ENCODE data around the gene MICAL2. TPM values are rescaled to one million over a fixed set of nuclear protein-coding genes. Genes with fewer than 3 reads are reported as not detected.

Gene MICAL2
- total and polyA plus RNA-seq, 2 donors (not counting 1 experiment from before 2014, with no cell fraction given), result 0.32 to 0.40 TPM

DNA sequence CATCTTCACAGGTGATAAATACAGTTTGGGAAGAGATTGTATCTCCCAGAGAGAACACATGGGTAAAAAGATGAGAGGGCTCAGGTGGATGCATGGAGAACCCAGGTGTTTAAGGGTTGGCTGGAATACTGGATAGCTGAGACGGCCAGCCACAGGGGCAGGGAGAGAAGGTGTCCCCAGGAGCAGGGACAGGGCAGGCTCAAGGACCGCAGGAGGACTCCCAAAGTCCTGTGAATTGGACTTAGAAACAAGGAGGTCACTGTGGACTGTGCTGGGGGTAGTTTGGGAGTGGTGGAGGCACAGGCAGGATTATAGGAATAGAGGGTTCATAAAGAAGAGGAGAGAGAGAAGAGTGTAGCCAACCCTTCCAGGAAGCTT lies 163.2 kb downstream of the MICAL2 start:
- Mint-ChIP-seq H3K4me1 (no peaks in the 10 kb centered on the region), H3K9me3 (ENCODE audit: insufficient read depth) (no peaks in the 10 kb centered on the region), H3K27me3 (no peaks in the 10 kb centered on the region), H3K27ac (no peak overlapping the region), H3K4me3 (no peak overlapping the region)
- ATAC-seq (ENCODE audit: low read depth) (no peak), DNase-seq (no peak)
- Histone ChIP-seq H3K4me2 (replicated peaks; ENCODE audit: low read depth, low read length, poor library complexity, severe bottlenecking) (no peak overlapping the region), H2AFZ (ENCODE audit: insufficient read depth, low read depth, low read length, poor library complexity, severe bottlenecking) (no peak overlapping the region), H3K9ac (ENCODE audit: low read length) (no peak overlapping the region), H4K20me1 (ENCODE audit: control insufficient read depth, insufficient read depth, low read length, poor library complexity, severe bottlenecking) (no peaks in the 10 kb centered on the region), H3K36me3 (replicated peaks in 1 of 2; ENCODE audit: control extremely low read depth in 1 of 2, control insufficient read depth in 1 of 2, extremely low read depth in 1 of 2, insufficient read depth in 2 of 2, low read length in 1 of 2) (no peaks in the 10 kb centered on the region), H3K79me2 (ENCODE audit: control insufficient read depth, insufficient read depth, low read length) (no peaks in the 10 kb centered on the region), H3K4me3 (ENCODE audit: control extremely low read depth in 1 of 5, extremely low read depth in 1 of 5, insufficient read depth in 1 of 5, low read depth in 2 of 5, low read length in 4 of 5) (no peak overlapping the region), H3K27me3 (replicated peaks in 1 of 4; ENCODE audit: control extremely low read depth in 1 of 4, control insufficient read depth in 3 of 4, insufficient read depth in 4 of 4, low read length in 3 of 4) (no peaks in the 10 kb centered on the region), H3K27ac (ENCODE audit: low read length in 2 of 2) (no peak overlapping the region), H3K9me3 (ENCODE audit: control extremely low read depth in 1 of 3, control insufficient read depth in 2 of 3, insufficient read depth in 1 of 3, low read length in 2 of 3) (no peaks in the 10 kb centered on the region), H3K4me1 (ENCODE audit: control insufficient read depth in 2 of 2, insufficient read depth in 2 of 2, low read length in 2 of 2) (no peaks in the 10 kb centered on the region)
- POLR2A ChIA-PET, result no interaction called here
- 84% methylated on average over 2 of the region's 2 CpGs for WGBS (ENCODE audit: insufficient coverage)
- intact Hi-C loops (cut with micrococcal nuclease), result no loop called here
- TF ChIP-seq, protein P1, sequence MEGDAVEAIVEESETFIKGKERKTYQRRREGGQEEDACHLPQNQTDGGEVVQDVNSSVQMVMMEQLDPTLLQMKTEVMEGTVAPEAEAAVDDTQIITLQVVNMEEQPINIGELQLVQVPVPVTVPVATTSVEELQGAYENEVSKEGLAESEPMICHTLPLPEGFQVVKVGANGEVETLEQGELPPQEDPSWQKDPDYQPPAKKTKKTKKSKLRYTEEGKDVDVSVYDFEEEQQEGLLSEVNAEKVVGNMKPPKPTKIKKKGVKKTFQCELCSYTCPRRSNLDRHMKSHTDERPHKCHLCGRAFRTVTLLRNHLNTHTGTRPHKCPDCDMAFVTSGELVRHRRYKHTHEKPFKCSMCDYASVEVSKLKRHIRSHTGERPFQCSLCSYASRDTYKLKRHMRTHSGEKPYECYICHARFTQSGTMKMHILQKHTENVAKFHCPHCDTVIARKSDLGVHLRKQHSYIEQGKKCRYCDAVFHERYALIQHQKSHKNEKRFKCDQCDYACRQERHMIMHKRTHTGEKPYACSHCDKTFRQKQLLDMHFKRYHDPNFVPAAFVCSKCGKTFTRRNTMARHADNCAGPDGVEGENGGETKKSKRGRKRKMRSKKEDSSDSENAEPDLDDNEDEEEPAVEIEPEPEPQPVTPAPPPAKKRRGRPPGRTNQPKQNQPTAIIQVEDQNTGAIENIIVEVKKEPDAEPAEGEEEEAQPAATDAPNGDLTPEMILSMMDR (IDR thresholded peaks at IDR 0.05), result no peak
- TF ChIP-seq EZH2 (IDR thresholded peaks at IDR 0.05; ENCODE audit: borderline replicate concordance, insufficient read depth, low read depth, low read length, poor library complexity, severe bottlenecking), result no peak
- CTCF ChIA-PET, result interaction anchor here (1.1 kb wide), 1 partner anchor 11 kb away, joined by 3 read pairs; no protein-coding TSS in a partner anchor

DNA sequence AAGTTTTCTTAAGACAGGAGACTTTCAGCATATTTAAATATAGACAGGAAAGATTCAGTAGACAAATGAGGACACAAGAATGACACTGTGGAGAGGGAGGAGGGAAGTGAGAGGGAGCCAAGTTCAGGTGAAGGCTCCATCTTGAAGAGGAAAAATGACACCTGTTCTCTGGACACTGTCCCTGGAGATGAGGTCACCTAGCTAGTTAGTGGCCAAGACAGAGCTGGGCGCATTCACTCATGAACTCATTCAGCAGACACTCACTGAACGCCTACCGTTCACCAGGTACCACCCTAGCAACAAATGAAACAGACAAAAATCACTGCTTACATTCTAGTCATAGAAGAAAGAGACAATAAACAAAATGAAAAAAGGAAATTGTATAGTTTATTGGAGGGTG lies 163.7 kb downstream of the MICAL2 start:
- H3K4me3 ChIP-seq (ENCODE audit: control extremely low read depth in 1 of 5, extremely low read depth in 1 of 5, insufficient read depth in 1 of 5, low read depth in 2 of 5, low read length in 4 of 5), result no peak overlapping the region
- POLR2A ChIA-PET, result no interaction called here
- TF ChIP-seq EZH2 (IDR thresholded peaks at IDR 0.05; ENCODE audit: borderline replicate concordance, insufficient read depth, low read depth, low read length, poor library complexity, severe bottlenecking), result no peak
- TF ChIP-seq, protein P1 (IDR thresholded peaks at IDR 0.05), result no peak
- no peak for ATAC-seq (ENCODE audit: low read depth)
- H3K4me1 ChIP-seq (ENCODE audit: control insufficient read depth in 2 of 2, insufficient read depth in 2 of 2, low read length in 2 of 2), result no peaks in the 10 kb centered on the region
- no peak overlapping the region for H3K4me3 Mint-ChIP-seq
- no peak overlapping the region for H2AFZ ChIP-seq (ENCODE audit: insufficient read depth, low read depth, low read length, poor library complexity, severe bottlenecking)
- no peak overlapping the region for H3K27ac ChIP-seq (ENCODE audit: low read length in 2 of 2)
- no peaks in the 10 kb centered on the region for H3K36me3 ChIP-seq (replicated peaks in 1 of 2; ENCODE audit: control extremely low read depth in 1 of 2, control insufficient read depth in 1 of 2, extremely low read depth in 1 of 2, insufficient read depth in 2 of 2, low read length in 1 of 2)
- no peaks in the 10 kb centered on the region for H3K9me3 Mint-ChIP-seq (ENCODE audit: insufficient read depth)
- H3K79me2 ChIP-seq (ENCODE audit: control insufficient read depth, insufficient read depth, low read length), result no peaks in the 10 kb centered on the region
- H3K4me1 Mint-ChIP-seq, result no peaks in the 10 kb centered on the region
- H4K20me1 ChIP-seq (ENCODE audit: control insufficient read depth, insufficient read depth, low read length, poor library complexity, severe bottlenecking), result no peaks in the 10 kb centered on the region
- no peak overlapping the region for H3K9ac ChIP-seq (ENCODE audit: low read length)
- no peaks in the 10 kb centered on the region for H3K27me3 Mint-ChIP-seq
- DNase-seq, result no peak
- H3K9me3 ChIP-seq (ENCODE audit: control extremely low read depth in 1 of 3, control insufficient read depth in 2 of 3, insufficient read depth in 1 of 3, low read length in 2 of 3), result no peaks in the 10 kb centered on the region
- H3K27ac Mint-ChIP-seq, result no peak overlapping the region
- intact Hi-C loops (cut with micrococcal nuclease), result no loop called here
- H3K4me2 ChIP-seq (replicated peaks; ENCODE audit: low read depth, low read length, poor library complexity, severe bottlenecking), result no peak overlapping the region
- CTCF ChIA-PET, result no interaction called here
- 100% methylated on average over 1 of the region's 3 CpGs for WGBS (ENCODE audit: insufficient coverage)
- H3K27me3 ChIP-seq (replicated peaks in 1 of 4; ENCODE audit: control extremely low read depth in 1 of 4, control insufficient read depth in 3 of 4, insufficient read depth in 4 of 4, low read length in 3 of 4), result no peaks in the 10 kb centered on the region

All from B cell (primary cell).